LNCaP clone FGC (cell line): Measurements from ENCODE around the gene TRIM17.

Experiments
- DNase-seq: peaks from one replicate; pipeline ENCODE4 v3.0.0-alpha.2; 2011; ENCODE audit warnings: low read depth
- H3K4me3 ChIP-seq: 2 replicates; pipeline ENCODE4 v1.5.1; 2011; ENCODE audit warnings: mild to moderate bottlenecking, low read depth, low read length, control low read depth
- TF ChIP-seq, protein P1 (sequence below): IDR thresholded peaks from 2 replicates; pipeline ENCODE4 v1.5.1; 2012; ENCODE audit warnings: mild to moderate bottlenecking; ENCODE audit not compliant: control insufficient read depth, insufficient read depth; ENCODE audit errors: extremely low read depth

The TRIM17 gene

DNA sequence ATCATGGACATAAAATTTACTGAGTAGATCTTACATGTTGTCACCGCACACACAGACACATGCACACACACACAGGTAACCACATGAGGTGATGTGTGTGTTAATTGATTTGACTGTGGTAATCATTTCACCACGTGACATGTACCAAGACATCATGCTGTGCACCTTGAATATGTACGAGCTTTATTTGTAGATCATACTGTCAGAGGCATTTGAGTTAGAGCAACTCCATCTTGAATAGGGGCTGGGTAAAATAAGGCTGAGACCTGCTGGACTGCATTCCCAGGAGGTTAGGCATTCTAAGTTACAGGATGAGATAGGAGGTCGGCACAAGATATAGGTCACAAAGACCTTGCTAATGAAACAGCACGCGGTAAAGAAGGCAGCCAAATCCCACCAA, 31.7 kb upstream of the TRIM17 start:
- TF ChIP-seq, protein P1, sequence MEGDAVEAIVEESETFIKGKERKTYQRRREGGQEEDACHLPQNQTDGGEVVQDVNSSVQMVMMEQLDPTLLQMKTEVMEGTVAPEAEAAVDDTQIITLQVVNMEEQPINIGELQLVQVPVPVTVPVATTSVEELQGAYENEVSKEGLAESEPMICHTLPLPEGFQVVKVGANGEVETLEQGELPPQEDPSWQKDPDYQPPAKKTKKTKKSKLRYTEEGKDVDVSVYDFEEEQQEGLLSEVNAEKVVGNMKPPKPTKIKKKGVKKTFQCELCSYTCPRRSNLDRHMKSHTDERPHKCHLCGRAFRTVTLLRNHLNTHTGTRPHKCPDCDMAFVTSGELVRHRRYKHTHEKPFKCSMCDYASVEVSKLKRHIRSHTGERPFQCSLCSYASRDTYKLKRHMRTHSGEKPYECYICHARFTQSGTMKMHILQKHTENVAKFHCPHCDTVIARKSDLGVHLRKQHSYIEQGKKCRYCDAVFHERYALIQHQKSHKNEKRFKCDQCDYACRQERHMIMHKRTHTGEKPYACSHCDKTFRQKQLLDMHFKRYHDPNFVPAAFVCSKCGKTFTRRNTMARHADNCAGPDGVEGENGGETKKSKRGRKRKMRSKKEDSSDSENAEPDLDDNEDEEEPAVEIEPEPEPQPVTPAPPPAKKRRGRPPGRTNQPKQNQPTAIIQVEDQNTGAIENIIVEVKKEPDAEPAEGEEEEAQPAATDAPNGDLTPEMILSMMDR: no peak
- no peak for DNase-seq
- no peak overlapping the region for H3K4me3 ChIP-seq

DNA sequence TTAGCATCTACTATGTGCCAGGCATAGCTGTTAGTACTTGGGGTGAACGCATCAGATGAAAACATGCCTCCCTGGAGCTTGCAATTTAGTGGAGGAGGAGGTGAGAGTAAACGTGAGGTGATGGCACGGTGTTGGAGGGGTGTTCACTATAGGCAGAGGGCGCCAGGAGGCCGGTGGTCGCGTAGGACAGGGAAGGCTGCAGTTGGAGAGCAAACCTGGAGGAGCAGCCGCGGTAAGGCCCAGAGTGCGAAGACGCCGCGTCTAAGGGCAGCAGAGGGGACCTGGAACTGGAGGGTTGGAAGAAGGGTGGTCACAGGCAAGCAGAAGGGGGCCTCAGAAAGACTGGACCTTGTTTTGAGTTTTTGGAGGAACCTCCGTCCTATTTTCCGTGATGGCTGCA, 30.2 kb upstream of the TRIM17 start:
- no peak overlapping the region for H3K4me3 ChIP-seq
- no peak for DNase-seq
- TF ChIP-seq, protein P1: no peak

DNA sequence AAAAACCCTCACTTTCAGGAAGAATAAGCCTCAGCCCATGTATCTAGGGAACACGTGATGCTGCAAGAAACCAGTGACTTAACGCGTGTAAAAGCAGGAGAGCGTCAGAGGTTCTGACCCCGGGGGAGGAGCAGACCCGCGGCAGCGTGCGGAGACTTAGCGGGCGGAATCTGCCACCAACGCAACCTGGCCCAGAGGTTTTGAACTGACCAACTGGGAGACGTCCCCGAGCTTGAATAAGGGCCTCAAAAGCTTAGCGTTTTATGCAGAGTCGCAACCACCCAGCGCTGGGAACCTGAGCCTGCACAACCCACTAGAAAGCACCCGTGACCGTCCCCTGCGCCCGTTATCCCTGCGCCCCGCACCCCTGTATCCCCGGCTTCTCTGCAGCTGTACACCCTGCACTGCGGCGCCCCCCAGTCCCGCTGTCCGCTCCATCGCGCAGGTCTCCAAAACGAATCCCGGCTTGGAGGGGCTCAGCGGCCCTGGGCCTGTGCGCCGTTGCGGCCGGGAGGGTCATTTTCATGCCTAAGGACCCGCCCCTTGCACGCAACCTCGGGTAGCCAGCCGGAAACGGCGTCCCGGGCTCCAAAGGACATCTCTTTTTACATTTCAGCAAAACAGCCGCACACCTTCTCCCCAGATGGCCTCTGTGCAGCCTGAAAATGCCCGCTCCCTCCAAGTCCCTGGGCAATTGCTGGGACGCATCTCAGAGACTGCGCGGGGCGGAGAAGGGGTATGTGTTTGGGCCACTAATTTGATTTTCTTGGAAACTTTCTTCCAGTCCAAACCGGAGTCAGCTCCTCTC, 29.4 kb upstream of the TRIM17 start:
- DNase-seq: no peak
- TF ChIP-seq, protein P1: no peak
- no peak overlapping the region for H3K4me3 ChIP-seq

DNA sequence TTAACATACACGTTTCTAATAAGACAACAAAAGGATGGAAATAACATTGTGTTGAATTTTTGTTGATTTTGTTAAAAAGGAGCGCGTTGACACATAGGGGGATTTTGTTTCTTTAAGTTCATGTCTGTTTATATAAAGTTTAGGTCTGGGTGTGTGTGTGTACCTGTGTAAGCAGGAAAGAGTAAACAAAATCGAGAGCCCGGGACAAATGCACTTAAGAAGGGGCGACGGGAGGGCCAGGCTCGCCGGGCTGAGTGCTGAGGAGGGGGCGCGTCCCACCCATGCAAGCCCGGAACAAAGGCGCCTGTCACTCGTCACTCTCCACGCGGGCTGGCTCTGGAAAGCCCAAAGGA, 28.8 kb upstream of the TRIM17 start:
- TF ChIP-seq, protein P1: no peak
- no peak for DNase-seq
- H3K4me3 ChIP-seq: no peak overlapping the region

DNA sequence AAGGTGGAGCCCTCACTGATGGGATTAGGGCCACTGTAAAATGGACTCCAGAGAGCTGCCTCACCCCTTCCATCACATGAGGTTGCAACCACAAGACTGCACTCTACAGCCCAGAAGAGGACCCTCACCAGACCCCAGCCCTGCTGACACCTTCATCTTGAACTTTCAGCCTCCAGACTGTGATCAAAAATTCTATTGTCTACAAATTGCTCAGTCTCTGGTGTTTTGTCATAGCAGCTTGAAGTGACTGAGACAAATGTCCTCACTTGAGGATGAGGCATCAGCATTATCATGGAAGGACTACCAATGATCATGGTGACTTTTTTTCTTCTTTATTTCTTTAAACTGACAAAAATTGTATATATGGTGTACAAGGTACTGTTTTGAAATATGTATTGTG, 26.7 kb upstream of the TRIM17 start:
- H3K4me3 ChIP-seq: no peak overlapping the region
- TF ChIP-seq, protein P1: no peak
- DNase-seq: no peak

DNA sequence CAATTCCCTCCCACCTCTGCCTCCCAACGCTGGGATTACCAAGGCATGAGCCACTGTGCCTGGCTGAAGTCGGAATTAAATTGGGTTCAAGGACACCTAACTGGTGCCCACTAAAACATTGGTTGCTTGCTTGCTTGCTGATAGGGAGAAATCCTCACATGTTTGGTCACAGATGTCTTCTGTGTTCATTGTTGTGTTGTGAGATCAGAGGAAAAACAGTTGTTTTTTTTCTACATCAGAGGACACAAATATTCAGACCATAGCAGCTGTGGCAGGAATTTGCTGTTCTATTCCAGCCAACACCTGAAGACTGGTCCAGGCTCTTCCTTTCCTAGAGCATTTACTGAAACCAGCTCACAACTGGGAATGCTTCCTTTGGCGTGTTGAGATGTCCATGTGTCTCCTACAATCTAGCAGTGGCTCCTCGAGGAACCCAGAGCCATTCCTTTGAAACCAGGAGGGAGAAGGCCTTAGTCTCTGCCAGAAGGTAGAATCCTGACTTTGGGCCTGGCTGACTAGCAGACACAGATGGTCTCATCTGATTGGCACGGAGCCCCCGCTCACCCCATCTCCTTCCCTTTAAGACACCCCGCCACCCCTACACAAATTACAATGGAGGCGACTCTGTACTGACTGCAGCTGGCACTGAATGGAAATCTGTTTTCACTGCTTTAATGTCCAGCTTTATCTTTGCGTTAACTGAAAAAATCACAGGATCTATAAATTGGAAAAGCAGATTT, 24.3 kb upstream of the TRIM17 start:
- no peak overlapping the region for H3K4me3 ChIP-seq
- no peak for DNase-seq
- TF ChIP-seq, protein P1: no peak

DNA sequence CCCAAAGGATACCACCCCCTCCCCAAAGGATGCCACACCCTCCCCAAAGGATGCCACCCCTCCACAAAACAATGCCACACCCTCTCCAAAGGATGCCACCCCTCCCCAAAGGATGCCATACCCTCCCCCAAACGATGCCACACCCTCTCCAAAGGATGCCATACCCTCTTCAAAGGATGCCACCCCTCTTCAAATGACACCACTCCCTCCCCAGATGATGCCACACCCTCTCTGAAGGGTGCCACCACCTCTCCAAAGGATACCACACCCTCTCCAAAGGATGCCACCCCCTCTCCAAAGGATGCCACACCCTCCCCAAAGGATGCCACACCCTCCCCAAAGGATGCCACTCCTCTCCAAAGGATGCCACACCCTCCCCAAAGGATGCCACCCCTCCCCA, 21.6 kb upstream of the TRIM17 start:
- TF ChIP-seq, protein P1: no peak
- DNase-seq: no peak
- H3K4me3 ChIP-seq: no peak overlapping the region
